Activated naive CD8-positive, alpha-beta T cell treated with anti-CD3 and anti-CD28 coated beads for 36 hours (primary cell): ENCODE data around the gene LCLAT1. TPM values are rescaled to one million over a fixed set of nuclear protein-coding genes. Genes with fewer than 3 reads are reported as not detected.

Source experiments
- DNase-seq: peaks from one replicate; pipeline ENCODE4 v3.0.0; 2021
- H3K27ac Mint-ChIP-seq: one replicate; pipeline ENCODE4 v1.8.0; 2022; ENCODE audit warnings: mild to moderate bottlenecking, moderate library complexity, mixed read lengths
- H3K27me3 Mint-ChIP-seq: one replicate; pipeline ENCODE4 v1.8.0; 2022; ENCODE audit warnings: mild to moderate bottlenecking, mixed read lengths
- H3K36me3 Mint-ChIP-seq: one replicate; pipeline ENCODE4 v1.8.0; 2021; ENCODE audit warnings: mild to moderate bottlenecking, mixed read lengths
- H3K4me1 Mint-ChIP-seq: one replicate; pipeline ENCODE4 v1.8.0; 2021; ENCODE audit warnings: mixed read lengths
- H3K4me3 Mint-ChIP-seq: one replicate; pipeline ENCODE4 v1.8.0; 2022; ENCODE audit warnings: mild to moderate bottlenecking, moderate library complexity, mixed read lengths
- H3K9me3 Mint-ChIP-seq: one replicate; pipeline ENCODE4 v1.8.0; 2022; ENCODE audit warnings: mixed read lengths
- total RNA-seq, 2 experiments: library from RNA; stranded (reverse); gene quantifications; one replicate each; pipeline ENCODE4 v1.2.3, GENCODE V29; 2021

The LCLAT1 gene
- total RNA-seq, 2 experiments from 2014 or later, result 26.6 to 31.5 TPM

DNA sequence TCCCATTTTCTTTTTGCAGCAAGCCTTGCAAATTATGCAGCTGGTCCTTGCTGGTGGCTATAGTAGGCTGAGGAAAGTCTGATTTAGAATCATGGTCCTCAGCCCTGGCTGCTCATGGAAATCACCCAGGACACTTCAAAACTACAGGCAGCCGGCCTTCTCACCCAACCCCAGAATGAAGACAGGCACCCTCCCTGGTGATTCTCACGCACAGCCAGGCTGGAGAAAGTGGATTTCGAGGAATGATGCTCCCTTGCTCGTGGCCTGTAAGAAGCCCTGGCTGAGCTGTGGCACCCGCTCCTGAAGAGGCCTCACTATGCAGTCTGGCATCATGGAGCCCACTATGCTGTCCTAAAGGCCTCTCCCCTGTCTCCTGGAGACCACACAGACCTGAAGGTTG, 202.8 kb downstream of the LCLAT1 start:
- Mint-ChIP-seq H3K36me3 (no peaks in the 10 kb centered on the region), H3K27ac (no peak overlapping the region), H3K9me3 (no peaks in the 10 kb centered on the region), H3K27me3 (no peaks in the 10 kb centered on the region), H3K4me3 (no peak overlapping the region), H3K4me1 (no peaks in the 10 kb centered on the region)
- DNase-seq, result no peak

DNA sequence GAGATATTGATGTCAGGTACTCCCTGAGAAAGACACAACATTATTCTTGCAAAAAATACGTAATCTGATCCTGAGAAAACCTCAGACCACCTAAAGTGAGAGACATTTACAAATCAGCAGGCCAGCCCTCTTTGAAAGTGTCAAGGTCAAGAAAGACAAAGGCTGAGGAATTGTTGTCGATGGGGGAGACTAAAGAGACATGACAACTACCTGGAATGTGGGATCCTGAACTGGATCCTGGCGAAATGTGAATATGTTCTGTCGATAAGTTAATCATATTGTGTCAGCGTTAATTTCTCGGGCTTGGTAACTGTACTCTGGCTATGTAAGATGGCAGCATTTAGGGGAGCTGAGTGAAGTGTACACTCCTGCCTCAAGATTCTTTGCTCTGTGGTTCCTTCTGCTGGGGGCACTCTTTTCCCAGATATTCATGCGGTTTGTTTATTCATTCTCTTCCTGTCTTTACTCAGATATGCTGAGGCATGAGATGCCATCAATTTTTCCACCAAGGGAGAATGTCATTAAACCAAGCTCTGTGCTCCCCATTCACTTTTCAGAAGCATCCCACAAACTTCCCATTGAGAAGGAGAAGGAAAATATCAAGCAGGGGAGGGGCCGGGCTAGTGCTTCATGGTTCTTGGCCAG, 205.3 kb downstream of the LCLAT1 start:
- no peak overlapping the region for H3K27ac Mint-ChIP-seq
- H3K9me3 Mint-ChIP-seq, result no peaks in the 10 kb centered on the region
- no peak overlapping the region for H3K4me3 Mint-ChIP-seq
- H3K4me1 Mint-ChIP-seq, result no peaks in the 10 kb centered on the region
- no peaks in the 10 kb centered on the region for H3K27me3 Mint-ChIP-seq
- no peaks in the 10 kb centered on the region for H3K36me3 Mint-ChIP-seq
- DNase-seq, result no peak

DNA sequence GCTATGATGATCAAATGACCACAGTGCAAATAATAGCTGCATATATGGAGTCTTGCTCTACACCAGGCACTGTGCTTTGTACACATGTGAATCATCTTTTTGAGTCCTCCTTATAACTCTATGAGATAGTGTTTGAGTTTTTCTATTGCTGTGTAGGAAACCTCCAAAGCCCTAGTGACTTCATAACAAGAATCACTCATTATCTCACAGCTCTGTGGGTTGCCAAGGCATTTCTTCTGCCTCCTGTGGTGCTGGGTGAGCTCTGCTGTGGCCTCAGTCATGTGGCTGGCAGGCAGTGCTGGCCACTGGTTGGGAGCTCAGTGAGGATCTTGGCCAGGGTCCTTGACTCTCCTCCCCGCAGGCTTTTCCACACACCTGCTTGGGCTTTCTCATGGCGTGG, 206.8 kb downstream of the LCLAT1 start:
- H3K4me1 Mint-ChIP-seq, result no peaks in the 10 kb centered on the region
- H3K27ac Mint-ChIP-seq, result no peak overlapping the region
- no peaks in the 10 kb centered on the region for H3K36me3 Mint-ChIP-seq
- H3K4me3 Mint-ChIP-seq, result no peak overlapping the region
- DNase-seq, result no peak
- no peaks in the 10 kb centered on the region for H3K27me3 Mint-ChIP-seq
- H3K9me3 Mint-ChIP-seq, result no peaks in the 10 kb centered on the region

GRCh38 chr2:30654404-30654803, 207.4 kb downstream of the LCLAT1 start:
- H3K4me3 Mint-ChIP-seq, result no peak overlapping the region
- no peak for DNase-seq
- H3K9me3 Mint-ChIP-seq, result no peaks in the 10 kb centered on the region
- H3K36me3 Mint-ChIP-seq, result no peaks in the 10 kb centered on the region
- no peak overlapping the region for H3K27ac Mint-ChIP-seq
- no peaks in the 10 kb centered on the region for H3K4me1 Mint-ChIP-seq
- H3K27me3 Mint-ChIP-seq, result no peaks in the 10 kb centered on the region

- H3K4me3 Mint-ChIP-seq, result no peak overlapping the region
- no peaks in the 10 kb centered on the region for H3K27me3 Mint-ChIP-seq
- no peaks in the 10 kb centered on the region for H3K9me3 Mint-ChIP-seq
- no peaks in the 10 kb centered on the region for H3K4me1 Mint-ChIP-seq
- H3K36me3 Mint-ChIP-seq, result no peaks in the 10 kb centered on the region
- DNase-seq, result no peak
- H3K27ac Mint-ChIP-seq, result no peak overlapping the region
These were observed 208.2 kb downstream of the LCLAT1 start for GRCh38 chr2:30655211-30655610.

- no peak for DNase-seq
- Mint-ChIP-seq H3K4me3 (no peak overlapping the region), H3K9me3 (no peaks in the 10 kb centered on the region), H3K27ac (no peak overlapping the region), H3K4me1 (no peaks in the 10 kb centered on the region), H3K36me3 (no peaks in the 10 kb centered on the region), H3K27me3 (no peaks in the 10 kb centered on the region)
These were observed 208.6 kb downstream of the LCLAT1 start for GRCh38 chr2:30655660-30656059.

GRCh38 chr2:30656079-30656478, 209.0 kb downstream of the LCLAT1 start:
- Mint-ChIP-seq H3K4me3 (no peak overlapping the region), H3K9me3 (no peaks in the 10 kb centered on the region), H3K27ac (no peak overlapping the region), H3K4me1 (no peaks in the 10 kb centered on the region), H3K27me3 (no peaks in the 10 kb centered on the region), H3K36me3 (no peaks in the 10 kb centered on the region)
- no peak for DNase-seq

- H3K4me1 Mint-ChIP-seq, result no peaks in the 10 kb centered on the region
- no peaks in the 10 kb centered on the region for H3K36me3 Mint-ChIP-seq
- no peak for DNase-seq
These were observed 214.4 kb downstream of the LCLAT1 start for GRCh38 chr2:30661173-30662107.

GRCh38 chr2:30662268-30663131, 215.5 kb downstream of the LCLAT1 start:
- no peaks in the 10 kb centered on the region for H3K27me3 Mint-ChIP-seq
- no peaks in the 10 kb centered on the region for H3K4me1 Mint-ChIP-seq
- H3K9me3 Mint-ChIP-seq, result peaks cover 2% of the 10 kb centered on the region
- H3K27ac Mint-ChIP-seq, result no peak overlapping the region
- H3K4me3 Mint-ChIP-seq, result no peak overlapping the region
- no peak for DNase-seq
- no peaks in the 10 kb centered on the region for H3K36me3 Mint-ChIP-seq

More at GRCh38 chr2:30661173-30662107, 214.4 kb downstream of the LCLAT1 start:
- Mint-ChIP-seq H3K27ac (no peak overlapping the region), H3K9me3 (no peaks in the 10 kb centered on the region), H3K4me3 (no peak overlapping the region), H3K27me3 (no peaks in the 10 kb centered on the region)

- no peak overlapping the region for H3K27ac Mint-ChIP-seq
- H3K4me1 Mint-ChIP-seq, result no peaks in the 10 kb centered on the region
- no peaks in the 10 kb centered on the region for H3K27me3 Mint-ChIP-seq
- H3K9me3 Mint-ChIP-seq, result peaks cover 4% of the 10 kb centered on the region
- no peak overlapping the region for H3K4me3 Mint-ChIP-seq
- DNase-seq, result no peak
- no peaks in the 10 kb centered on the region for H3K36me3 Mint-ChIP-seq
These were observed 216.3 kb downstream of the LCLAT1 start for GRCh38 chr2:30663321-30663720.

GRCh38 chr2:30663806-30664205, 216.8 kb downstream of the LCLAT1 start:
- Mint-ChIP-seq H3K4me1 (no peaks in the 10 kb centered on the region), H3K27me3 (no peaks in the 10 kb centered on the region), H3K27ac (no peak overlapping the region), H3K4me3 (no peak overlapping the region), H3K9me3 (peaks cover 5% of the 10 kb centered on the region), H3K36me3 (no peaks in the 10 kb centered on the region)
- no peak for DNase-seq

DNA sequence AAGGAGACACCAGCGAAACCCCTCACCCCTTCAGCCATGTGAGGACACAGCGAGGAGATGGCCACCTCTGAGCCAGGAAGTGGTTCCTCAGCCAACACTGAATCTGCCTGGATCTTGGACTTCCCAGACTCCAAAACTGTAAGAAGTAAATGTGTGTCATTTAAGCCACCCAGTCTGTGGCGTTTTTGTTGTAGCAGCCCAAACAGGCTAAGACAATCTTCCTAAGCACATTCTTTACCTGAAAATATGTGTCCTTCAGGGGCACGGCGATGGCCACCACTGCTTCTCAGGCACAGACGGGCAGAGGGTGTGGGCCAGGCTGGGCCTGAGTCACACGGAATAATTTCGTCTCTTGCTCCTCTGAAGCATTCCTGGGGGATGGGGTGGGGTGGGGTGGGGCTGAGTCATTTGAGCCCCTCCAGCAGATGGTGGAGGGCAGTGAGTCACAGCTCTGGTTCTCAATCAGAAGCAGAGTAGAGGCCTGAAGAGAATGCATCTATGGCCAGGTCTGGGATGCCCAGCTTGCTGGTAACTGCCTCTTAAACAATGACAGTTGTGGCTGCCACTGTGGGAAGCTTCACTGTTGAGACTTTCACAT, 217.8 kb downstream of the LCLAT1 start:
- Mint-ChIP-seq H3K27ac (no peak overlapping the region), H3K4me1 (no peaks in the 10 kb centered on the region), H3K4me3 (no peak overlapping the region), H3K36me3 (peaks cover 3% of the 10 kb centered on the region), H3K27me3 (no peaks in the 10 kb centered on the region), H3K9me3 (peaks cover 12% of the 10 kb centered on the region)
- DNase-seq, result no peak

GRCh38 chr2:30665761-30666265, 218.8 kb downstream of the LCLAT1 start:
- peaks cover 10% of the 10 kb centered on the region for H3K36me3 Mint-ChIP-seq
- no peak for DNase-seq
- no peaks in the 10 kb centered on the region for H3K4me1 Mint-ChIP-seq
- no peak overlapping the region for H3K27ac Mint-ChIP-seq
- H3K4me3 Mint-ChIP-seq, result no peak overlapping the region
- H3K27me3 Mint-ChIP-seq, result no peaks in the 10 kb centered on the region
- H3K9me3 Mint-ChIP-seq, result peaks cover 21% of the 10 kb centered on the region

GRCh38 chr2:30666266-30666874, 219.3 kb downstream of the LCLAT1 start:
- H3K9me3 Mint-ChIP-seq, result peaks cover 22% of the 10 kb centered on the region
- no peaks in the 10 kb centered on the region for H3K27me3 Mint-ChIP-seq
- H3K27ac Mint-ChIP-seq, result no peak overlapping the region
- DNase-seq, result no peak
- no peaks in the 10 kb centered on the region for H3K4me1 Mint-ChIP-seq
- H3K36me3 Mint-ChIP-seq, result peaks cover 10% of the 10 kb centered on the region
- no peak overlapping the region for H3K4me3 Mint-ChIP-seq
